Stimulated activated CD4-positive, alpha-beta T cell treated with anti-CD3 and anti-CD28 coated beads, TNF-alpha, amount 100 ng/mL, for 48 hours (primary cell): ENCODE data around the gene DBH.

Experiments
- DNase-seq, 3 donors: peaks; one replicate each; pipeline ENCODE4 v3.0.0-alpha.2; 2020; ENCODE audit warnings: low read depth in 3 of 3

DBH gene

GRCh38 chr9:133604214-133604613 is 31.9 kb upstream of the DBH start:
- peak in 1 of 3 donors; percentile 17 for DNase-seq

GRCh38 chr9:133604856-133605255 is 31.3 kb upstream of the DBH start:
- no peak for DNase-seq

GRCh38 chr9:133605446-133605845 is 30.7 kb upstream of the DBH start:
- no peak for DNase-seq

GRCh38 chr9:133605856-133606707 is 30.1 kb upstream of the DBH start:
- DNase-seq = no peak

GRCh38 chr9:133606708-133607025 is 29.5 kb upstream of the DBH start:
- DNase-seq = no peak

- no peak for DNase-seq
These were observed 28.8 kb upstream of the DBH start for GRCh38 chr9:133607381-133607780.

- DNase-seq = no peak
These were observed 28.2 kb upstream of the DBH start for GRCh38 chr9:133607976-133608375.

- no peak for DNase-seq
These were observed 27.8 kb upstream of the DBH start for GRCh38 chr9:133608382-133608781.

GRCh38 chr9:133608889-133609288 is 27.3 kb upstream of the DBH start:
- no peak for DNase-seq

GRCh38 chr9:133609311-133610098 is 26.7 kb upstream of the DBH start, which contains the start of gene FAM163B:
Gene FAM163B, minus strand, starts transcription at chr9:133609389. Its CDS starts 29,166 bp downstream, at chr9:133580223.
- peak in 1 of 3 donors; percentile 22 for DNase-seq

GRCh38 chr9:133610845-133611244 is 25.3 kb upstream of the DBH start:
- DNase-seq = no peak

- DNase-seq = no peak
These were observed 24.1 kb upstream of the DBH start for GRCh38 chr9:133612051-133612450.

GRCh38 chr9:133612816-133613215 is 23.3 kb upstream of the DBH start:
- DNase-seq = no peak

- no peak for DNase-seq
These were observed 22.7 kb upstream of the DBH start for GRCh38 chr9:133613432-133613831.

GRCh38 chr9:133614056-133614455 is 22.1 kb upstream of the DBH start:
- no peak for DNase-seq

GRCh38 chr9:133614678-133615077 is 21.5 kb upstream of the DBH start:
- DNase-seq = no peak

GRCh38 chr9:133615186-133615585 is 21.0 kb upstream of the DBH start:
- no peak for DNase-seq

GRCh38 chr9:133615606-133616188 is 20.5 kb upstream of the DBH start:
- DNase-seq = no peak

GRCh38 chr9:133616643-133617405 is 19.3 kb upstream of the DBH start:
- no peak for DNase-seq

- no peak for DNase-seq
These were observed 17.4 kb upstream of the DBH start for GRCh38 chr9:133618726-133619125.

- DNase-seq = peak; percentile 8 to 13 (median 11)
These were observed 16.4 kb upstream of the DBH start for GRCh38 chr9:133619791-133620190.

- no peak for DNase-seq
These were observed 14.4 kb upstream of the DBH start for GRCh38 chr9:133621725-133622267.
